ENCODE data around the gene TFEB. TPM values are rescaled to one million over a fixed set of nuclear protein-coding genes. Genes with fewer than 3 reads are reported as not detected.

The TFEB gene
- total and polyA plus RNA-seq, 2 of the 8 experiments (the other 6 are each of a cell fraction or from before 2014, with no cell fraction given) = 2.3 to 6.7 TPM

DNA sequence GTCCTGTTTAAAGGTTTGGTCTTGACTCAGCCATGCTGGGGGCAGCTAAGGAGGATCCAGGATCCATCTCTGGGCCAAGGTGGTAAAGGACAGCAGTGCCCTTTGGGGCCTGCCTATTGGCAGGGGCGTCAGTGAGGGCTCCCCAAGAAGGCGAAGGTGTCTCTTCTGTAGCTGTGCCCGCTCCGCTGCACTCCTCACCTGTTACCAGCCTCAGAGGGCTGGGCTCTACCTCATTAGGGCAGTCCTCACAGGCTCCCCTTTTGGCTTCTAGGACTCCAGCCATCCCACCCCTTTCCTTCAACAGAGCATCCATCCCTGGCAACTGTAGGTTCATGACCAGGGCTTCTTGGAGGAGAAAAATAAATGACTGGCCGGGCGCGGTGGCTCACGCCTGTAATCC is 34.0 kb upstream of the TFEB start (continued):
- TF ChIP-seq E2F6 (IDR thresholded peaks at IDR 0.05) (no peak), RFX5 (IDR thresholded peaks at IDR 0.05; ENCODE audit: borderline replicate concordance, low read depth, low read length) (no peak), RAD21 (IDR thresholded peaks at IDR 0.05 in 1 of 2, conservative IDR thresholded peaks at IDR 0.05 in 1 of 2; ENCODE audit: low read depth in 2 of 2, low read length in 2 of 2) (no peak), JUN (IDR thresholded peaks at IDR 0.05; ENCODE audit: low read depth, low read length) (no peak), RBBP5 (IDR thresholded peaks at IDR 0.05; ENCODE audit: borderline replicate concordance, low read depth, low read length) (no peak)
